Measurements from ENCODE around the gene STATH.

- no peak for TF ChIP-seq CTCF (IDR thresholded peaks at IDR 0.05 in 8 of 11, conservative IDR thresholded peaks at IDR 0.05 in 3 of 11)
- TF ChIP-seq POLR2A (IDR thresholded peaks at IDR 0.05): no peak
- no peak for TF ChIP-seq POLR2AphosphoS5 (IDR thresholded peaks at IDR 0.05)
Observed at GRCh38 chr4:70027011-70027410, 31.2 kb downstream of the STATH start.

Measured in spleen (tissue), 7 donors.